WTC11 (cell line): ENCODE results near the gene RBM44.

Source experiments
- CBFB ChIP-seq: sonication (generic); formaldehyde crosslinking; IDR thresholded peaks from 2 replicates; pipeline ENCODE4 v1.8.1; 2022; ENCODE audit warnings: mild to moderate bottlenecking, low read depth, missing genetic modification reagents
- NFATC4 ChIP-seq: fragments of 250-450 bp; sonication (Bioruptor Pico); IDR thresholded peaks from 2 replicates; pipeline ENCODE4 v1.9.0; 2021; ENCODE audit warnings: mild to moderate bottlenecking
- STAT6 ChIP-seq: sonication (generic); formaldehyde crosslinking; conservative IDR thresholded peaks from 2 replicates; pipeline ENCODE4 v1.8.1; 2023; ENCODE audit warnings: mild to moderate bottlenecking, low read depth, missing genetic modification reagents, moderate library complexity
- ZNF423 ChIP-seq: fragments of 250-450 bp; sonication (Bioruptor Pico); IDR thresholded peaks from 2 replicates; pipeline ENCODE4 v2.1.2; 2022; ENCODE audit warnings: mild to moderate bottlenecking, moderate library complexity
- ZNF512 ChIP-seq: sonication (generic); formaldehyde crosslinking; IDR thresholded peaks from 2 replicates; pipeline ENCODE4 v1.8.1; 2022; ENCODE audit warnings: missing genetic modification reagents, borderline replicate concordance
- TF ChIP-seq, protein P1 (sequence below): fragments of 200-600 bp; IDR thresholded peaks from 2 replicates; pipeline ENCODE4 v1.8.0; 2022; ENCODE audit warnings: antibody characterized with exemption
- TF ChIP-seq, protein P2 (sequence below): sonication (generic); formaldehyde crosslinking; conservative IDR thresholded peaks from 2 replicates; pipeline ENCODE4 v1.8.1; 2022; ENCODE audit warnings: mild to moderate bottlenecking, missing genetic modification reagents
- TF ChIP-seq, protein P3 (sequence below): sonication (generic); formaldehyde crosslinking; IDR thresholded peaks from 2 replicates; pipeline ENCODE4 v1.8.0; 2022; ENCODE audit warnings: mild to moderate bottlenecking, missing genetic modification reagents

DNA sequence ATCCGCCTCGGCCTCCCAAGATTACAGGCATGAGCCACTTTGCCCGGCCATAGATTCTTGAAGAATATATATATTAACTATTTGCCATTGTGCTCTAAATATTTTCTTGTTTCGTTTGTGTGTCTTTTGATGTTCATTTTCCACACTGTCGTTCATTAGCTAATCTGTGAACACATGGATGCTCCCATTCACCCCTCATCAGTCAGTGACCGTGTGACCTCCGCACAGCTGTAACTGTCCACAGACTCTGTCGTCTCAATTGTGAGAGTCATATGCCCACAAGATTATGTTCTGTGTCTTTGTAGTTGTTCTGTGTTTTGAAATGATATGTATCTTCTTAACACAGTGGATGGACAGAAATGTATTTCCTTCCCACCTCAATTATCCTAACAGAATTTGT, 90.4 kb downstream of the RBM44 start:
- TF ChIP-seq ZNF423 (CRISPR knock-in tag) = no peak
- TF ChIP-seq, protein P1, sequence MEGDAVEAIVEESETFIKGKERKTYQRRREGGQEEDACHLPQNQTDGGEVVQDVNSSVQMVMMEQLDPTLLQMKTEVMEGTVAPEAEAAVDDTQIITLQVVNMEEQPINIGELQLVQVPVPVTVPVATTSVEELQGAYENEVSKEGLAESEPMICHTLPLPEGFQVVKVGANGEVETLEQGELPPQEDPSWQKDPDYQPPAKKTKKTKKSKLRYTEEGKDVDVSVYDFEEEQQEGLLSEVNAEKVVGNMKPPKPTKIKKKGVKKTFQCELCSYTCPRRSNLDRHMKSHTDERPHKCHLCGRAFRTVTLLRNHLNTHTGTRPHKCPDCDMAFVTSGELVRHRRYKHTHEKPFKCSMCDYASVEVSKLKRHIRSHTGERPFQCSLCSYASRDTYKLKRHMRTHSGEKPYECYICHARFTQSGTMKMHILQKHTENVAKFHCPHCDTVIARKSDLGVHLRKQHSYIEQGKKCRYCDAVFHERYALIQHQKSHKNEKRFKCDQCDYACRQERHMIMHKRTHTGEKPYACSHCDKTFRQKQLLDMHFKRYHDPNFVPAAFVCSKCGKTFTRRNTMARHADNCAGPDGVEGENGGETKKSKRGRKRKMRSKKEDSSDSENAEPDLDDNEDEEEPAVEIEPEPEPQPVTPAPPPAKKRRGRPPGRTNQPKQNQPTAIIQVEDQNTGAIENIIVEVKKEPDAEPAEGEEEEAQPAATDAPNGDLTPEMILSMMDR = no peak
- TF ChIP-seq, protein P2, sequence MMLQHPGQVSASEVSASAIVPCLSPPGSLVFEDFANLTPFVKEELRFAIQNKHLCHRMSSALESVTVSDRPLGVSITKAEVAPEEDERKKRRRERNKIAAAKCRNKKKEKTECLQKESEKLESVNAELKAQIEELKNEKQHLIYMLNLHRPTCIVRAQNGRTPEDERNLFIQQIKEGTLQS = no peak
- TF ChIP-seq ZNF512 (CRISPR knock-in tag) = no peak
- TF ChIP-seq CBFB (CRISPR knock-in tag) = no peak
- no peak for TF ChIP-seq STAT6 (CRISPR knock-in tag)
- no peak for TF ChIP-seq NFATC4
- TF ChIP-seq, protein P3, sequence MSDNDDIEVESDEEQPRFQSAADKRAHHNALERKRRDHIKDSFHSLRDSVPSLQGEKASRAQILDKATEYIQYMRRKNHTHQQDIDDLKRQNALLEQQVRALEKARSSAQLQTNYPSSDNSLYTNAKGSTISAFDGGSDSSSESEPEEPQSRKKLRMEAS (CRISPR knock-in tag) = no peak
